CD4-positive, alpha-beta T cell treated with Interleukin-17A for 4 hours (primary cell): Measurements from ENCODE around the gene MED13L.
"Not testable (repeated sequence)": the region's sequence is repeated elsewhere in the genome, so short reads cannot be mapped to it uniquely, and the experiment has no call there.

Experiments
- DNase-seq: peaks from one replicate; pipeline ENCODE4 v3.0.0-alpha.2; 2020; ENCODE audit warnings: mixed read lengths

MED13L gene

DNA sequence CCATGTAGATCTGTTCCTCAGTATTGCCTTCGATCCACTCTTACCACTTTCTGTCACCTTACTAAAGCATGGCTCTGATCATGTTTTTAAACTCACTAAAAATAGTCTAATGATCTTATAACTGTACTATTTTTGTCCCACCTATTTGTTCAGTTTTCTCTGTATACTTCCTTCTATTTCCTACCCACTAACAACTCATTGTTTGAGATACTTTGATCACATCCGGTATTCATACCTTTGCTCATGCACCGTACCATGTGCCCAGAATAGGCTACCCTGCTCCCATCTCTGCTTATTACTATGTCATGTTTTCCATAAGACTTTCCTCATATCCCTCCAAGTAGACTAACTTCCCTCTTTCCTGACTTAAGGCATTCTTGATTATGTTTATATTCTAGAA is 128.6 kb downstream of the MED13L start:
- no peak for DNase-seq

DNA sequence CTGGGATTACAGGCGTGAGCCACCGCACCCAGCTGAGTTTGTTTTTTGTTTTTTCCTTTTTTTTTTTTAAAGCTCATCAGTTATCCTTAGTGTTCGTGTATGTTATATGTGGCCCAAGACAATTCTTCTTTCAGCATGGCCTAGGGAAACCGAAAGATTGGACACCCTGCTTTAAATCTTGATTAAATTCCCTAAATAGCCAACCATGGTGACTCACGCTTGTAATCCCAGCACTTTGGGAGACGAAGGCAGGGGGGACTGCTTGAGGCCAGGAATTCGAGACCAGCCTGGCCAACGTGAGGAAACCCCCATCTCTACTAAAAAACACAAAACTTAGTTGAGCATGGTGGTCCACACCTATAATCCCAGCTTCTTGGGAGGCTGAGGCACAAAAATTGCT is 131.1 kb downstream of the MED13L start:
- DNase-seq: no peak

DNA sequence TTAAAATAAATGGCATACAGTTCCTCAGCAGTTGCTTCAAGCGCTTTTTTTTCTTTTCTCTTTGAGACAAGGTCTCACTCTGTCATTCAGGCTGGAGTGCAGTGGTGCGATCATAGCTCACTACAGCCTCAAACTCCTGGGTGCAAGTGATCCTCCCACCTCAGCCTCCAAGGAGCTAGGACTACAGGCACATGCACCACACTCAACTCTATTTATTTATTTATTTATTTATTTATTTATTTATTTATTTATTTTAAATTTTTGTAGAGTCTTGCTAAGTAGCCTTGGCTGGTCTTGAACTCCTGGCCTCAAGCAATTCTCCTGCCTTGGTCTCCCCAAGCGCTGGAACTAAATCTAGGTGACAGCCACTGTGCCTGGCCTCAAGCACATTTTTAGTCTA is 132.0 kb downstream of the MED13L start:
- DNase-seq: no peak

DNA sequence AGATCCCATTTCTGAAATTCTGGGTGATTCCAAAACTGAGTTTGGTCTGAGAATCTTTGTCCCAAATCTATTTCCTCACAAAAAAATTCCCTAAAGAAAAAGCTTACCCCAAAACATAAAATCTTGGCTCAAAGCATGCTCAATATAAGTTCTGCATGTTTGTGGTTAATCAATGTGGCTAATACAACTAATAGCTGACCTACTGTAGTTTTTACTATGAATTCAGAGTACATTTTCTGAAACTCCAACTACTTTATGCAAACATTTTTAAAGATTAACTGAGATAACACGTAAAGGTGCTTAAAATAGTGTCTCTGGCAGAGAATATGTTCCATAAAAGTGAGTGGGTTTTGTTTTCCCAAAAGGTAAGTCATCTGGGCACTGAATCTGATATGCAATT is 133.1 kb downstream of the MED13L start:
- DNase-seq: no peak

DNA sequence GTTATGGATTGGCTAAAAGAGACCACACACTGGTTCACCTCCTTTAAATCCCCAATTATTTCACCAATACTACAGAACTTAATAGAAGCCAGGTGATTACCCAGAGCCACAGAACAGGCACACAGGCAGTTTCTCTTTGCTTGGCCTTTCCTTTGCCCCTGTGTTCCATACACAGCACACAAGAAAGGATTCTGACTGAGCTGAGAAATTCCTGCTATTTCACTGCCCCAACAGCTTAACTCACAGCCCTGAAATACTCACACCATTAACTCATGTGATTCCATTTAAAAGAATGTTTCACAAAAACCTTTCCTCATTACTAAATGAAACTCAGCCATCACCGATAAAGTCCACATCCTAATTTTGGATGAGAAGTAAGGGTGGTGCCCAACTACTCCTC is 133.6 kb downstream of the MED13L start:
- DNase-seq: no peak

DNA sequence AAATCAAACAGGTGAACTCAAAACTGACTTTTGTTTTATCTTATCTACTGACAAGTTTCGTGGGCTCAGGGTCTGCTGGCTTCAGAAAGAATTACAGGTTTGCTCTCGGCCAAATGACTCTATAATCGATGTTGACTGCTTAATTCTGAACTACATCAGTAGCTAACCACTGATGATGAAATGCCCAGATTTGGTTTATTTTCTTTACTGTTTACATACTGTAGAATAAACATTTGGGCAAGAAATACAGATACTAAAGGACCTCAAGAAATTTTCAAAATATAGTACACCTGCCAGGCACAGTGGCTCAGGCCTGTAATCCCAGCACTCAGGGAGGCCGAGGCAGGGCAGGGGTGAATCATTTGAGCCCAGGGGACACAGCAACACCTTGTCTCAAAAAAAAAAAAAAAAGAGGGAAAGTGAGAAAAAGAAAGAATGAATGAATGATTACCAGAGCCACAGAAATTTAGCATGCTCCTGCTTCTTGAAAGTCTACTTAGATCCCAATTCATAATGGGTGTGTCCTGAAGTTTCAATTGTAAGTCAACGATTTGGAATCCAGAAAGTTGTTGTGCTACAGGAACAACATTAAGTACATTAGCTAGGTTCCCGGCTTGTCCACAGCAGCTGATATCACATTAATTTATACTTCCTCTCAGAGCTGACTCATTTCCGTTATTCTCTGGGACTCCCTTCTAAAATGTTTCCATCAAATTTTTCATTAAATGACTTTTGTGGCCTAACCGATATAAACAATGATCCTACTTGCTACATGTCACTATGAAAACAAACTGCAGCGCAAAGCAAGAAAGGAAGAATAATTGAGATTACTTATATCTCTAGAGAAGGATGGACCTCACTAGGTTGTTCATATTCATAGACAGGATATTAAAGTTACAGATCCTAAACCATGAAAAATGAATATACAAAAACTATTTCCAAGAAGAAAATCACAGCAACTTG is 134.3 kb downstream of the MED13L start:
- DNase-seq: no peak

DNA sequence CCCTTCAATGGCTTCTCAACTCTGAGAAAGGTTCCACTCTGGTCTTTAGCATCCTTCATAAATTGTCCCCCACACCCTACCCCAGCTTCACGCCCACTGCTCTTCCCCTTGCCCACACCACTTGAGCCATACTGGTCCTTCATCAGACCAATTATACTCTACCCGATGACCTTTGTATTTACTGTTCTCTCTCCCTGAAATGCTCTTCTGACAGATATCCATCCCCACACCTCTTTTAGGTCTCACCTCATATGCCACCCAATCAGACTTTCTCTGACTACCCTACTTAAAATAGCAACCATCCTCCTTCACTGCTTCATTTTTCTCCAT is 135.7 kb downstream of the MED13L start:
- DNase-seq: no peak

DNA sequence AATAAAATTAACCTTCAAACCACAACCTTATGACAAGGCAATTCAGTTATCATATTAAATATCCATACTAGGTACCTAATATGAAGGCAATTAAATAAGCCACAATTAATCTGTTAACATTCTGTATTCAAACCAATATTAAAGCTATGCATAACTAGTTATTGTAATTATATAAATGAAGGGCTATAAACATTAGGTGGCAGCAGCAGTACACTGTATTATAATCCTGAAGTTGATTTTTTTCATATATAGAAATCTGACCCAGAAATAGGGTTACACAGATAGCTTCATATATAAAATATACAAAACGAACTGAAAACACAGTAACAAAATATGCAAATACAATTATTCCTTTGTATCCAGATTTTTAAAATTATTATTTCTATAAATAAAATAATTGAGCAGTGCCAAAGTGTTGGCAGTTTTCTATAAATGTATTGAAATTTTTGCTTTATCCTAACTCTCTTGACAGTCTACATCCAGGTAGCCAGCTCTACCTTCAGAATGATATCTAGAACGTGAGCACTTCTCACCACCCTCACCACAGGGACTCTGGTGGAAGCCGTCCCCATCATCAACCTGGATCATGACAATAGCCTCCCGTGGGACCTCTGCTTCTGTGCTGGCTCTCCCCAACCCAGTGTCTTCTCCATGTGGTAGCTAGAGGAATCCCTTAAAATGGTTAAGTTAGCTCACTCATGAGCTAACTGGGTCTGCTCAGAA is 136.2 kb downstream of the MED13L start:
- no peak for DNase-seq

DNA sequence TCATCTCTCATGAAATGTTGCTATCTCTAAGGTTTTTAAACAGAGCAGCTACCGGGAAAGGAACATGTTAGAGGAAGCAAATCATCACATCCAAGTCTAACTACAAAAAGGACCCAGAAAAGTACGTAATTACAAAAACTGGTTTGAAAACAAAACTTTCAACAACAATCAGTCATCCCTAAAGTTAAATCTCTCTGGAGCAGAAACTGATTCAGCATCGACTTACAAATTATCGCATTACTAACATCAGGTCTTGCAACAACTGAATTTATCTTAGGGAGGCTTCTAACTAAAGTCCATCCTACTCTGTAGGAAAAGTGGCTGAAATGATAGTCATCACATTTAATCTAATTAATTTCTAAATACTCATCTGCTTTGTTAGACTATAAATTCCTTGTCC is 137.0 kb downstream of the MED13L start:
- DNase-seq: no peak

DNA sequence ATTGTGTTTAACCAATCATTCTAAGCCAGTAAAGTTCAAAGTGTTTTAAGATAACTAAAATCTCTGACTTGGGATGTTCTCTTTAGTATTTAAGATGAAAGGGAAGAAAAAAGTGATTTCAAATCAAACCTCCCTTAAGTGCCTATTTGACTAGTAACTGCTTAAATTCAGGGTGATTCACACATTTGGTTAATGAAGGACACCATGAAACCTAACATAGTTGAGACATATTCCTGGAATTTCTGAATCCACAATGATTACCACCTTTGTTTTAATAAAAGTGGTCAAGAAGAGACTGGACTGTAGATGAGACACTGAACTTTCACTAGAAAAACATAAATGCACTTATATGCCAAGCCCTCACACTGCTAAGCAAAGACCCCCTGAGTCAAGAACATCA is 138.7 kb downstream of the MED13L start:
- DNase-seq: no peak

DNA sequence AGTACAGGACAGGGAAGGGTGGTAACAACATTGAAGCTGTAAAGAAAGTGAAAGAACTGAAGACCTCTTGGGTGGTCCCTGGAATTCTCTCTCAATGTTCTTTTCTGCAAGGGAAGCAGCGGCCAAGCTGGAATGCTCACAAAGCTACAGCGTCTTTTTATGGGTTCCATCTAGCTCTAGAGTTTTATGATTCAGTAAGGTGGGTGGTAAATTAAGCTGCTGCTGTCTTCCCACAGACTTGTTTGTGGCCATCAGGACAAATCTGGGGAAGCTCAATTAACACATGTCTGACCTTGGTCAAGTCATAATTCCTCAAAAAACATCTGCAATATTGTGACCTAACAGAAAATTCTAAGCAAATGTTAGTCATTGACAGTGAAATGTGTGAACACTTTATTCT is 139.1 kb downstream of the MED13L start:
- no peak for DNase-seq

DNA sequence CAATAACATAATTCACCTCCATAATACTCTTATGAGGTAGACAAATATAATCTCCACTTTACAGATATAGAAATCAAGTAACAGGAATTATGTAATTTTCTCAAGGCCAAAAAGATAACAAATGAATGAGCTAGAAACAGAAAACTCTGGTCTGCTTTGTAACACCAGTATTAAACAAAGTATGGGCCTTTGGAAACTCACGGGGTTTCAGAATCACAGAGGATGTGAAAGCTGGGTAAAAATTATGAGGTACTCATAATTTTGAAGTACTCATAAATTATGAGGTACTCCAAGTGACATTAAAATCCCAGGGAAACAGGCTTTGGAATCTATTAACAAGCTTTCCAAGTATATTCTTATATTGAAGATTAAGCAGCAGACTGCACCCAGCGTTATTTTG is 140.2 kb downstream of the MED13L start:
- DNase-seq: no peak

DNA sequence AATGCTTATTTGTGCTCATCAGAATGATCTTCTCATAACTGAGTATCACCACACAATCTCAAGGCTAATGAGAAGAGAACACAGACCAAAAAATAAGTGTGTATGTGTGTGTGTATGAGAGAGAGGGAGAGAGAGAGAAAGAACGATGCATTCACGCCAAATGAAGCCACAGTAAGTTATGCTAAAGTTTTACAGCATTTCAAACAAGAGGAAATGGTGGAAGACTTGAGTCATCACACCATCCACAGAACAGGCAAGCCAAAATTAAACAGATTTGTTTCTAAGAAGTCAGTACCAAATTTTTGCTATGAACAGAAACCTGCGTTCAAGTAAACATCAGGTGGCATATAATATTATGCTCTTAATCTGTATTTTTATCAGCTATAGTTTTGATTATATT is 141.2 kb downstream of the MED13L start:
- peak; percentile 17 for DNase-seq

DNA sequence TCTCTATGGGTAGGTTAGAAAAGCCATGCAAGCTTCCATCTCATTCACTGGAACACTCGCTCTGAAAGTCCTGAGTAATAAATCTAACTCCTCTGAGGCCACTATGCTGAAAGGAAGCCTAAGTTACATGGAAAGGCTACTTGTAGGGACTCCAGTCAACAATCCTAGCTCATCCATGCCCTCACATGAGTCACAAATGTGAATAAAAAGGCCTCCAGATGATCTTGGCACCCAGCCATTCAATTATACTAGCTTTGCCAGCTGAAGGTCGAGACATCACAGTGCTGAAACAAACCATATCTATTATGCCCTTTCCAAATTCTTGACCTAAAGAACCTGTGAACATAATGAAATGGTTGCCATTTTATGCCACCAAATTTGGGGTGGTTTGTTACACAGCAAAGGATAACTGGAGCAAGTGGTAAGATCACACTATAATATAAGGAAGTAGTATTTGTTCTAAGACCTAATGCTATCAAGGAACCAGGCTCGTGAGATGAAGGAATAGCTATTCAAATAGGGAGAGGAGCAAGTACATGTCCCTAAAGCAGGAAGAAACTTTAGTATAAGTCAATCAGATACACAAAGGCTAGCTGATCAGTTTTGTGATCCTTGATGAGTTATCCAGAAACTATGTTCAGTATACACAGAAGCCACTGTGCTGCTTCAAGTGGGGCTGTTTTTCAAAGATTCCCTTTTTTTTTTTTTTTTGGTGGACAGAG is 142.1 kb downstream of the MED13L start:
- no peak for DNase-seq

DNA sequence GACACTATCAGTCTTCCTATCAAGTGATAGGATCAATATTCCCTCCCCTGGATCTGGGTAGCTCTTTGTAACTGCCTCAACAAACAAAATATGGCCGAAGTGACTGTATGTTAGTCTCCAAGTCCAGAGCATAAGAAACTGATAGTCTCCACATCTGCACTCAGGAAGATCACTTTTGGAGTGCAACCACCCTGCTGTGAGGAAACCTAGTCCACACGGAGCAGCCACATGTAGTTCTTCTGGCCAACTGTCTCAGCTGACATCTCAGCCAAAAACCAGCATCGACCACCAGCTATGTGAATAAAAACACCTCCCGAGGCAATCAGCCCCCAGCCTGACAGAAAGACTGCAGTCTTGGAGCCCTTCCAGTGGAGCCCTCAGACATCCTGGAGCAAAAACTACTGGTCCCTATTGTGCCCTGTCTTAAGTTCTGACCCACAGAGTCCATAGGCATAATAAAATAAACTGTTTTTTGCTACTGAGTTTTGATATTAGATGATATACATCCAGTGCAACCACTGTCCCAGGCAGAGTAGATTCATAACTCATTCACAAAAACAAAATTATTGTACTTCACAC is 143.8 kb downstream of the MED13L start:
- no peak for DNase-seq

DNA sequence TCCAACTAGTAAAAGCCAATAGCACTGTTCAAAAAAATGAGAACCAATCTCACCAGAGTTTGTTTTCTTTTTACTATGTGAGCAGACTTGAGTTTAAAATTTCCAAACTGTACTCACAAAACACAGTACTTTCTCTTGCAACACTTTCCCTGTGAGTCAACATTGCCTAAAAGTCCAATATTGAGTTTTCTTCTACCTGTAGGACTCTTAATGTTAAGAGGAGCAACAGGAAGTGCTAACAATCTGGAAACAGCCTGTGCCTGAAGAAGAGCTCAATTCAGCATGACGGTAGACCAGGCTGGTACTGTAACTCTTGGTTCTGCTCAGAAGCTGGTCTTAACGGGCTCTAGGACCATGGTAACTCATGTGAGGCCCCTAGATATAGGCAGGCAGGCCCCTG is 144.3 kb downstream of the MED13L start:
- DNase-seq: no peak

DNA sequence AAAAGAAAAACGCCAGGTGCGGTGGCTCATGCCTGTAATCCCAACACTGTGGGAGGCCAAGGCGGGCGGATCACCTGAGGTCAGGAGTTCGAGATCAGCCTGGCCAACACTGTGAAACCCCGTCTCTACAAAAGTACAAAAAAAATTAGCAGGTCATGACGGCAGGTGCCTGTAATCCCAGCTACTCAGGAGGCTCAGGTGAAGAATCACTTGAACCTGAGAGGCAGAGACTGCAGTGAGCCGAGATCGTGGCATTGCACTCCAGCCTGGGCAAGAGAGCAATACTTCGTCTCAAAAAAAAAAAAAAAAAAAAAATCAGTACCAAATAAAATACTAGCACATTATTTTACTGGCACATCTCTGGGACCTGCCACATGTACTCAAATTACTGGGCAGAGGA is 145.5 kb downstream of the MED13L start:
- not testable (repeated sequence) for DNase-seq

DNA sequence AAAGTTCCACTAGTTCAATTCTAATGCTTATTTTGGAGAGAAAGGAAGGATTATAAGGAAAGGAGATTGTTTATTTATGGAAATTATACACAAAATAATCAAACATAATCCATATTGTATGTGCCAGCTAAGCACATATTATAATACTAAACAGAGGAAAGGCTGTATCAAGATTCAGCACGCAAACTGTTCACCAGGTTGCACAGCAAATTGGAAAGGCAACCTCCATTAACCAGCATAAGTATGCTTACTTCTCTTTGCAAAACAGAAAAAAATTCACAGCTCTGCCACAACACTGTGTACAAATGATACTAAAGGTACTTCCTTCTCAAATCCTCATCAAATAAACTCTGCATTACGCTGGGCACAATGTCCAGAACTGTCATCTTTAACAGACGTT is 146.3 kb downstream of the MED13L start:
- no peak for DNase-seq

DNA sequence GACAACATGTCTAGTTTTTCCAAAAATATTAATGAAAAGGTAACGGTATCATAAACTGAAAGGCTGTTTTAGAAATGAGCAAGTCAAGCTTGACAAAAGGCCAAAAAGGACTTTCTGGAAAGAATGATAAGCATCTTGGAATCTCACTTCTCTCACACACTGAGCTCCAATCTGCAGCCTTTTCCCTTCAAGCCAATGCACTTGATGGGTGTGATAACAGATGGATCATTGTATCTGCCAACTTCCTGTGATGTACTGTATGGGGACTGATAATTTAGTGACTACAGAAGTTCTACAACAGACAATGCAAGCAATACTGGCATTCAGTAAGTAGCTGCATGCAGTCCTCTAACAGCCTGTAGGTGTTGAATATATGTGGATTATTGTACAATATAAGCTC is 147.1 kb downstream of the MED13L start:
- DNase-seq: no peak

DNA sequence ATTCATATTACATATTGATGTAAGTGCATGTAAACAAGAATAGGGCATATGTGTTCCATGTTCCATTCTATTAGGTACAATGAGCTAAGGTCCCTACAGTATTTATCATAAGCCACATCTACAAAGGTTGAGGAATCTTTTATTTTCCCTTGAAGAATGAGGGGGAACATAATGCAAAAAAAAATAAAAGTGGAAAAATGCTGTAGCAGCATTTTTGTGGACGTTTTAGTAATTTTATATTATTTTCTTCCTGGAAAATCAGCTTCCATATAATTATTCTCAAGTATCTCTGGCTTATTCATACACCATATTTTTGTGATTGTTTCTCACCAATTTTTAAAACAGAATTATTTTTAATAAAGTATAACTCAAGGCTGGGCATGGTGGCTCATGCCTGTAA is 148.7 kb downstream of the MED13L start:
- no peak for DNase-seq

DNA sequence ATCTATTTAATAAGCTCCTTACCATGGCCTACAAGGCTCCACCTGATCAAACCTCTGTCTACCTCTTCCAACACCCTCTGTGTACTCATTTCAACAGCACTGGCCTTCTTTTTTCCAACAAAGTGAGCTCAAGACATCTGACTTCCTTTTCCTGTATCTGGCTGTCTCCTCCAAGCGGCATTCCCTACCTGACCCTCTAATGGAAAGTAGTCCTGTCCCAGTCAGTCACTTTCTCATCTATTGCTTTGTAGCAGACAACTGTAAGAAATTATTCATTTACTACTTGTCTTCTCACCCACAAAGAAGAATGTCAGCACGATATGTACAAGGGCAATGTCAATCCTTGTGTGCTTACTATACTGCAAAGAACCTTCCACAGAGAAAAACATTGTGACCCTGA is 149.6 kb downstream of the MED13L start:
- no peak for DNase-seq

DNA sequence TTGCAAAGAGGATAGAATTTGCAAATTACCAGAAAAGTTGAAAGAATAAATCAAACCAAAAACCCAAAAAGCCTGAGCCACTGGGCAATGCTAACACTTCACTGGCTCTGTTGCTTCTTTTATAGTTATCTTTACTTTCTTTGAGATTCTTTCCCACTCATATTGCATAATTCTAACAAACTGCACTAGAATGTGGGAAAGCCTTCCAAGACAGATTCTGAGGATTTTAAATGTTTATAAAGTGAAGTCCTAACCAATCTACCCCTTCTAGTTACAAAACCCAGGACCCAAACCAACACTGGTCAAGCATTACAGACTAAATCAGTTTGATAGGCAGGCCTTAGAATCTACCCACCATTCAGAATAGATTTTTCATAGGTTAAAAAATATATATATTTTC is 150.9 kb downstream of the MED13L start:
- DNase-seq: no peak

DNA sequence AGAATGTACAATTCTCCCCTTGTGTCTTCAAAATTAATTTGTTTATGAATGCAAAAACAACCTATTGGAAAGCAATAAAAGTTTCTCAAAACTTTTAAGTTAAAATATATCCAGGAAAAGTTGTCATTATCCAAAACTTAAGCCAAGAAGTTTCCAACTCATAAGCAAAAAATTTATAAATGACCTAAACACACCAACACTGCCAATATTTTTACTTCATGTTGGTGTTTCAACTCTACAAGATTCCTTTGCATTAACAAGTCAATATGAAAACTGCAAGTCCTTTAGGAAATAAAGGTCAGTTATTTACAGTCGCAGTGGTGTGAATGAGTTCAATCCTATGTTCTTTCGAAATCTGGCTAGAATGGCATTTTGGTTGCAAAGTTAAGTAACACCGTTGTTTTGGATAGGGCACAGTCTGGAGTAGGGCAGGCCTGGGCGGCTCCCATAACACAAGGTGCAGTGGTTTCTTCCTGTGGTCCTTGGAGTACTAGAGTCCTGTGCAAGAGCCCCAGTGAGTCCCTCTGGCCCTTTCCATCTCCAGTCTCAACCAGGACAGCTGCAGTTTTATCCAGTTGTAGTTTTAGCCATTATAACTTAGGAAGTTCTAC is 151.4 kb downstream of the MED13L start:
- DNase-seq: no peak
